ENCODE measurements around the gene GSK3B.

DNA sequence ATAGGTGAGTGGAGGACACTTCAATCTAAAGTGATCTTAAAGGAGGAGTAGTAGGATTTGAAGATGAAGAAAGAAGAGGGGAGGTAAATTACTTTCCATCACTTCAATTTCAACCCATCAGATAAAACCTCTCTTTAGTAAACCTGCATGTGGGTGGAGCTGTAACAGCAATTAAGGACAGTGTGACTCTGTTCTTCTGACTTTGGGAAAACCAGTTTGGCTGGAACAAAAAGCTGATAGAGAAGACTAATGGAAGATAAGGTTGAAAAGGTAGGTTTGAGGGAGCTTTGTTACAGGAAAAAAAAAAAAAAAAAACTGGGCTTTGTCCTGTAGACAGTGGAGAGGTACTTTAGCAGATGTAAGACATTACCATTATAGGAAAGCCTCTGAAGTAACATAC lies 4.5 kb upstream of the GSK3B start:
- TF ChIP-seq, protein P1, sequence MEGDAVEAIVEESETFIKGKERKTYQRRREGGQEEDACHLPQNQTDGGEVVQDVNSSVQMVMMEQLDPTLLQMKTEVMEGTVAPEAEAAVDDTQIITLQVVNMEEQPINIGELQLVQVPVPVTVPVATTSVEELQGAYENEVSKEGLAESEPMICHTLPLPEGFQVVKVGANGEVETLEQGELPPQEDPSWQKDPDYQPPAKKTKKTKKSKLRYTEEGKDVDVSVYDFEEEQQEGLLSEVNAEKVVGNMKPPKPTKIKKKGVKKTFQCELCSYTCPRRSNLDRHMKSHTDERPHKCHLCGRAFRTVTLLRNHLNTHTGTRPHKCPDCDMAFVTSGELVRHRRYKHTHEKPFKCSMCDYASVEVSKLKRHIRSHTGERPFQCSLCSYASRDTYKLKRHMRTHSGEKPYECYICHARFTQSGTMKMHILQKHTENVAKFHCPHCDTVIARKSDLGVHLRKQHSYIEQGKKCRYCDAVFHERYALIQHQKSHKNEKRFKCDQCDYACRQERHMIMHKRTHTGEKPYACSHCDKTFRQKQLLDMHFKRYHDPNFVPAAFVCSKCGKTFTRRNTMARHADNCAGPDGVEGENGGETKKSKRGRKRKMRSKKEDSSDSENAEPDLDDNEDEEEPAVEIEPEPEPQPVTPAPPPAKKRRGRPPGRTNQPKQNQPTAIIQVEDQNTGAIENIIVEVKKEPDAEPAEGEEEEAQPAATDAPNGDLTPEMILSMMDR (conservative IDR thresholded peaks at IDR 0.05 in 1 of 2, IDR thresholded peaks at IDR 0.05 in 1 of 2; ENCODE audit: extremely low read depth in 1 of 2, insufficient read depth in 1 of 2, low read depth in 1 of 2, low read length in 2 of 2): no peak
- no peak for TF ChIP-seq EZH2 (IDR thresholded peaks at IDR 0.05; ENCODE audit: borderline replicate concordance, low read length)

All from mammary epithelial cell (primary cell).